HG03378 (cell line): ENCODE measurements around the gene PPM1N.
"Not testable (repeated sequence)": the region's sequence is repeated elsewhere in the genome, so short reads cannot be mapped to it uniquely, and the experiment has no call there.

Experiments used
- ATAC-seq: cut with Tn5 transposase; IDR thresholded peaks from one replicate; pipeline ENCODE4 v1.9.1; 2021; ENCODE audit warnings: mild to moderate bottlenecking, moderate library complexity; ENCODE audit not compliant: unreplicated experiment

Gene PPM1N

DNA sequence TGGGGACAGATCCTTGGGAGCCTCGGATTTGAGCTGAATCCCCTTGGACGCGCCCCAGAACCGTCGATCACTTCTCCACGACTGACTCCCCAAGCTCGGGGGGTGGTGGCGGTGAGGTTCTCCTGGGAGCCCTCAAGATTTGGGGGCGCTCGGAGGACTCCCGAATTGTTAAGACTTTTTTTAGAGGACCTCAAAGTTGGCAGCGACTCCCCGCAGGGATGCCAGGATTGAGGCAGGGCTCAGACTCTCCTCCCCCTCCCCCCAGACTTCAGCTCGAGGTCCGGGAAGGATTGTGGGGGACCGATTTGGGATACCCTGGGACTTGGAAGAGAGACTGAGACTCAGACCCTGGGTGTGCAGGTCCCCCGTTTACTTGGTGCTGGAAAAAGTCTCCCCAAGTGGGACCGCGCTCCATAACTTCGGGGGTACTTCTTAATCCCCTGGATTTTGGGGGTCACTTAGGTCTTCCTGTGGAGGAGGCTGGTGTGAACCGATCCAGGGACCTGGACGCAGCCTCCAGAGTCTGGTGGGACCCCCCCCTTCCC lies 9.7 kb downstream of the PPM1N start:
- no peak for ATAC-seq

- no peak for ATAC-seq
Observed at GRCh38 chr19:45508417-45508860, 10.2 kb downstream of the PPM1N start.

DNA sequence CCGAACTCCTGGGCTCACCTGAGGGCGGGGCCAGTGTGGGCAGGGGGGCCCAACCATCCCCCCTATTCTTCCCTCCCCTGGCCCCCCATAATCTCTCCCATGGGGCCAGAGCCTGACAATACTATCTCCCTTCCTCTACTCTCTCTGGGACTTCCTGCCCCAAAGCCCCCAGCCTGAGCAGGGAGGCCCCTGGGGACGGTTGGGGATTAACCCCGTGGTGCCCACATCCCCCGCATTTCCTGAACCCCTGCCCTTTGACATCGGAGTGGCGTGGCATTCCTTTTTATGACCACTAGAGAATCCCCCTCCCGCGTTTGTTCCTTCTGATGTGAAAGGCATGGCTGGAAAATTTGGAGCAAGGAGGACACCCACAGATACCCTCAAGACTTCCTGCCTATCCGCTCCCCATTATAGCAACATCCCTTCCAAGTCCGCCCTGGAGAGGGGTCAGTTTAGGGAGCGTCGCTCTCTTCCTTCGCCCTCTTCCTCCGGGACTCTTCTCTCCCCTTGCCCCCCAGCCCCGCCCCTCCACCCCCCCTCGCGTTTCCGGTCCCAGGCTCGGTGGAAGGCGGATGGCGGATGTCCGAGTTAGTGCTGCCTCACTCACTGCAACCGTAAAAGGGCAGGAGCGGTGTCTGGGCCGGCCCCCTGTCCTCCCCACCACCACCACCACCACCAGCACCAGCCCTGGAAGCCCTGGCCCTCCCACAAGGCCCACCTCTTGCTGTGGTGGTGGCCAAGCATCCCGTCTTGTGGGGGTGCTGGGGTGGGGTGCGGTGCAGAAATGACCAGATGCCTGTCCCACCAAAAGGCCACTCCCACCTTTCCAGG lies 10.8 kb downstream of the PPM1N start:
- ATAC-seq: no peak

DNA sequence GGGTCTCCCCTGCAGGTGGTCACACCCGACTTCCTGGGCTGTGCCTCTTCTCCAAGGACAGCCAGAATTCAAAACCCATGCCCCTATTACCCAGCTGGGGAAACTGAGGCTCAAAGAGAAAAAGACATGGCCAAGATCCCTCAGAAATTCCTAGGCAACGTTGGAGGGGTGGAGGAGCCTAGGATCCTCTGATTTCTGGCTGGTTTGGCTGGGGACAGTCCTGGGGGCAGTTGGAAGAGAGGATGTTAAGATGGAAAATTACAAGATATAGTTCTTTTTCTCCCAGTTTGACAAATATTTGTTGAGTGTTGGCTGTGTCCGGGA lies 11.4 kb downstream of the PPM1N start:
- no peak for ATAC-seq

GRCh38 chr19:45510352-45510751 lies 12.1 kb downstream of the PPM1N start:
- ATAC-seq: not testable (repeated sequence)

- ATAC-seq: no peak
Observed at GRCh38 chr19:45511074-45511473, 12.8 kb downstream of the PPM1N start.

DNA sequence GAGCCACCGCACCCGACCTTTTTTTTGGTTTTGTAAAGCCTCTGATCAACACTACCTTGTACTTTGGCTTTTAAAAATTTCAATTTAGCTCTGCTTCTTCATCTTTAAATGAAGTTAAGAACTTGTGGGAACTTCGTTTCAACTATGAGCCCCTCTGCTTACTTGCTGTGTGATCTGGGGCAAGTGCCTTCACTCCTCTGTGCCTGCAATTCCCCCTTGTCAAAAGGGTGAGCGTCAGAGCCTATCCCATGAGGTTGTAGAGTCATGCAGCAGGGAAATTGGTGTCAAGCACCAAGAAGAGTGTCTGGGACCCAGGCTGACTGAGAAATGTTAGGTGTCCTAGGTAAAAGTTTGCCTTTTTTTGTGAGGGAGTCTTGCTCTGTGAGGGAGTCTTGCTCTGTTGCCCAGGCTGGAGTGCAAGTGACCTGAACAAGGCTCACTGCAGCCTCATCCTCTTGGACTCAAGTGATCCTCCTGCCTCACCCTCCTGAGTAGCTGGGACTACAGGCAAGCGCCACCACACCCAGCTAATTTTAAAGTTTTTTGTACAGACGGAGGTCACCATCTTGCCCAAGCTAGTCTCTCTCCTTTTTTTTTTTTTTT lies 14.7 kb downstream of the PPM1N start:
- no peak for ATAC-seq

DNA sequence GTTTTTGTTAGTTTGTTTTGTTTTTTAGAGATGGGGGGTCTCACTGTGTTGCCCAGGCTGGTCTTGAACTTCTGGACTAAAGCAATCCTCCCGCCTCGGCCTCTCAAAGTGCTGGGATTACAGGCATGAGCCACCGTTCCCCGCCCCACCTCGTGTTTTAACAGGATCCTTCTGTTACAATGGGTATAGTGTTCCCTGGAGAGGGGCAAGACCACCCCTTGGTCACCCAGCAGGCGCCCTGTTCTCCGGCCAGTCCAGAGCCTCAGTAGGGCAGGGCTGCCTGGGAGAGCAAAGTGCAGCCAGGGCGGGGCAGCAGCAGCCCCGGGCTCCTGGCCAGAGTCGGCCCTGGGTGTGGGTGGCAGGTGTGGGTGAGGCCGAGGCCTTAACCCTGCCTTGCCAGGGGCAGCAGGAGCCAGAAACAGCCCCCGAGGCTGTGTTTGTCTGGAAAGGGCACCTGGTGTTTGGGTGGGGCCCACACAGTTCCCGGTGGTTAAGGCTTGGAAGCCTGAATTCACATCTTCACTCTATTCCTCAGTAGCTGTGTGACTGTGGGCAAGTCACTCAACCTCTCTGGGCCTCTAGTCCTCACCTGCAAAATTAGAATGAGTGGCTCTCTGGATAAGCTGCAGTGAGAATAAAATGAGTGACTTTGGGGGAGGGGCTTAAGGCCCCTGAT lies 16.3 kb downstream of the PPM1N start:
- no peak for ATAC-seq

DNA sequence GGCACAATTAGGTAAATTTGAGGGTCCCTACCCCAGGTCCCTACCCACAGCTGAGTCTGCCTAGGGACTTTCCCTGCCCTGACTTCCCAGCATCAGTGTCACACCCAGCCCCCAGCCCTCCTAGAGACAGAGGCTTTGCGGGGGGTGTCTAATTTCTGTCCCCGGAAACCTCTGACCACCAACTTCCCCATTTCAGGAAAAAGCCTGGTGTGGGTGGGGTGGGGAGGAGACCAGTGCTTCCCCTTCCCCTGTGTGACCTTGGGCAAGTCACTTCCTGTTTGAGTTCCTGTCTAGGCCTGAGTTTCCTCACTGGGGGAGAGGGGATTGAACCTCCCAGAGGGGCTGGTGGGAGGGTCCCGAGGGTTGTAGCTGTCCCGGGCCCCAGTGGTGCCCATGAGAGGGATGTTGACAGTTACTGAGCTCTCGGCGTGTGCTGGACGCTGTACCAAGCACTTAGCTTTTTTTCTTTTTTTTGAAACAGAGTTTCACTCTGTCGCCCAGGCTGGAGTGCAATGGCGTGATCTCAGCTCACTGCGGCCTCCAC lies 16.9 kb downstream of the PPM1N start:
- no peak for ATAC-seq

DNA sequence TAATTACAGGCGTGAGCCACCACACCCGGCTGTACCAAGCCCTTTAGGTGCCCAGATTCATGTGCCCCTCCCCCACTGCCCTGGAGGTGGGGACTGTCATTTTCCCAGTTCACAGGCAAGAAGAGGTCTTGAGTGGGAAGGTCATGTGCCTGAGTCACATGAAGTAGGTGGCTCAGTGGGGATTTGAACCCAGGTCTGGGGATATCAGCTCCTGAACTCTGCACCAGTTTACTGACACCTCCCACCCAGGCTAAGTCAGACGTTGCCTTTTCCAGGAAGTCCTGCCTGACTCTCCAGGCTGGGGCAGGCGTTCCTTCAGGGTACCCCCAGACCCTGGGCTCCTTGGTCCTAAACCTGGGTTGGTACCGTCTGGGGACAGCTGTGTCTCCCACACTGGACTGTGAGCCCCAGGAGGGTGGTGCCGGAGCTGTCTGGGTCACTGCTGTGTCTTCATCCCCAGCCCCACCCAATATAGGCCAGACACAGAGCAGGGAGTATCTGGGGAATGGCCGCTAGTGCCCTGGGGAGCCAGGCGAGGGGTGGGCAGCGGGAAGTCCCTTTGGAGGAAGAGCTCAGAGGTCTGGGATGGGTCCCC lies 17.7 kb downstream of the PPM1N start:
- no peak for ATAC-seq

GRCh38 chr19:45517238-45517637 lies 19.0 kb downstream of the PPM1N start:
- ATAC-seq: no peak

DNA sequence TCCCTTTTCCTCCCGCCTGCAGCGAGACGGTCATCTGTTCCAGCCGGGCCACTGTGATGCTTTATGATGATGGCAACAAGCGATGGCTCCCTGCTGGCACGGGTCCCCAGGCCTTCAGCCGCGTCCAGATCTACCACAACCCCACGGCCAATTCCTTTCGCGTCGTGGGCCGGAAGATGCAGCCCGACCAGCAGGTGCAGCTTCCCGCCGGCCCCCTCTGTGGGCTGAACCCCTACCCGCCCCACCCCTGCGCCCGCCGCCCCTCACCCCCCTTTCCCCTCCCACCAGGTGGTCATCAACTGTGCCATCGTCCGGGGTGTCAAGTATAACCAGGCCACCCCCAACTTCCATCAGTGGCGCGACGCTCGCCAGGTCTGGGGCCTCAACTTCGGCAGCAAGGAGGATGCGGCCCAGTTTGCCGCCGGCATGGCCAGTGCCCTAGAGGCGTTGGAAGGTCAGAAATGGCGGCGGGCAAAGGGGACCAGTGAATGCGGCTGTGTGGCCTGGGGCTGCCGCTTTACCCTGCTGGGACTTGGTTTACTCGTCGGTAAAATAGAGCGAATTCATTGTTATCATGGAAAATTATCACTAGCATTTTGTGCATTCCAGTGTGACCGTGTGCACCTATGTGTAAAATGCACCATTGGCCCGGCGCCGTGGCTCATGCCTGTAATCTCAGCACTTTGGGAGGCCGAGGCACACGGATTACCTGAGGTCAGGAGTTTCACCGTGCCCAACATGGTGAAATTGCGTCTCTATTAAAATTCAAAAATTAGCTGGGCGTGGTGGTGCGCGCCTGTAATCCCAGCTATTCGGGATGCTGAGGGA lies 19.6 kb downstream of the PPM1N start:
- ATAC-seq: no peak

GRCh38 chr19:45518469-45518826 lies 20.2 kb downstream of the PPM1N start:
- no peak for ATAC-seq

GRCh38 chr19:45522010-45522941 lies 24.0 kb downstream of the PPM1N start:
- no peak for ATAC-seq

- ATAC-seq: peak; percentile 78
Observed at GRCh38 chr19:45523642-45524256, 25.5 kb downstream of the PPM1N start.

DNA sequence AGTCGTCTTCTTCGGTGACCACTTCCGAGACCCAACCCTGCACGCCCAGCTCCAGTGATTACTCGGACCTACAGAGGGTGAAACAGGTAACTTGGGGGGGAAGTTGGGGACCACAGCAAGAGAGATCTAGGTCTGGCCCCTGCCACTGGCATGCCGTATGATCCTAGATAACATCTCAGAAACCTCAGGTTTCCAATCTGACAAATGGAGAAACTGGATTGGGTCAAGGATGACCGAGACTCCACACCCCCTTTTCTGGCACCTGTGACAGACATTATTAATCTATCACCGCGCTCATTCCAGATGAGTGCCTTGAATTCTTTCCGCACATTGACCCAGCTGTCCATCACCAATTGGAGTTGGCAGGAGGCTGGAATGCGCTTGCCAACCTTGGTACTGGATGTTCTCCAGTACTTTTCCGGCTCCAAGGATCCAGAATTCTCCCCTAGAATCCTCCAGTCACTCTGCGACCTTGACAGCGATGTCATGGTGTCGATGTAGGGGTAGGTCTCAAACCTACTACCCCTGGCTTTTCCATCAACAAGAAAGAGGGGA lies 26.4 kb downstream of the PPM1N start:
- ATAC-seq: no peak

- ATAC-seq: no peak
Observed at GRCh38 chr19:45526143-45526542, 27.9 kb downstream of the PPM1N start.

DNA sequence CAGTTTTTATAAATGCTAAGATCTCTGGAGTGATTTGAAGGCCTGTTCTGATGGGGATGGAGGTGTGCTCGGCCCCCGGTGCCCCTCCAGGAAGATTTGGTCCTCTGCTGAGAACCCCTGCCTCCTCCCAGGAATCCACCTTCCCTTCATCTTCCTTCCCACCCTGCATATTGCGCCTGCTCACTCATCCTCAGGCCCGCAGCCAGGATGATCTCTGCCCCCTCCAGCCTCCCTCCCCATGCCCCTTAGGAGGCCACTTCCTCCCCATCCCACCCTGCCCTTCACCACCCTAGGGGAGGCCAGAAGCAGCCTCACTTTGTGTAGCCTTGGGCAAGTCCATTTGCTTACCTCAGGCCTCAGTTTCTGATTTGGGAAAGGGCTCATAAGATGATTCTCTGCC lies 28.7 kb downstream of the PPM1N start:
- no peak for ATAC-seq

DNA sequence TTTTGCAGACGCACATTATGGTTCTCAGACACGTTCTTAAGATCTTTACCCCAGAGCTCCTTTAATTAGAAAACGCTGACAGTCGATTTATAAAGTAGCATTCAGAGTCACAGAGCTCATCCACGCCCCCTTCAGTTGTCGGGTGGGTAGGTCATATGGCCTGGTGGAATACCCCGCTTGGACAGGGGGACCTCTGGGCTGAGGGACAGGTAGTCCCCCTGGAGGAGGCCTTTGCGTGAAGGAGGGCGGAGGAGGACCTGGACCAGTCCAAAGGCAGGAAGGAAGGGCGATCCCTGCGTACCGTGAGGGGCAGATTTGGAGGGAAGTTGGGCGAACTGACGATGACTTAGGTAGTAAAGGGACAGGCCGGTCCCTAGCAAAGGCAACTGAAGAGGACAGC lies 29.5 kb downstream of the PPM1N start:
- no peak for ATAC-seq
